ENCODE measurements around the gene GAGE12D.
A peak's percentile ranks its signal among the peaks of the same experiment; 100 is the strongest.
"Not testable (repeated sequence)": the region's sequence is repeated elsewhere in the genome, so short reads cannot be mapped to it uniquely, and the experiment has no call there.

Gene GAGE12D
- 0 reads per million in 9 experiments for total RNA-seq

GRCh38 chrX:49541433-49541832 lies at the start of gene GAGE12D:
GAGE12D (plus strand) TSS chrX:49541733; CDS start chrX:49542888, 1,155 bp downstream.
- not testable (repeated sequence) for ATAC-seq (replicated peaks); H3K4me1 Mint-ChIP-seq (ENCODE audit: low read depth in 2 of 2); DNase-seq; H3K4me3 Mint-ChIP-seq; H3K27ac Mint-ChIP-seq; H3K36me3 Mint-ChIP-seq (ENCODE audit: insufficient read depth); H3K9me3 Mint-ChIP-seq; H3K27me3 Mint-ChIP-seq

- not testable (repeated sequence) for ATAC-seq (replicated peaks); H3K36me3 Mint-ChIP-seq (ENCODE audit: insufficient read depth); H3K27ac Mint-ChIP-seq; H3K4me1 Mint-ChIP-seq (ENCODE audit: low read depth in 2 of 2); H3K27me3 Mint-ChIP-seq; H3K4me3 Mint-ChIP-seq; H3K9me3 Mint-ChIP-seq; DNase-seq
Observed at GRCh38 chrX:49531877-49532276, 9.7 kb upstream of the GAGE12D start, which contains the start of gene GAGE12C. GAGE12C (plus strand) TSS chrX:49532177; CDS start chrX:49533332, 1,155 bp downstream.

GRCh38 chrX:49550989-49551388 lies 9.5 kb downstream of the GAGE12D start, which contains the start of gene GAGE12E:
GAGE12E (plus strand) TSS chrX:49551289; CDS start chrX:49552444, 1,155 bp downstream.
- H3K27ac Mint-ChIP-seq; ATAC-seq (replicated peaks); DNase-seq; H3K9me3 Mint-ChIP-seq; H3K36me3 Mint-ChIP-seq (ENCODE audit: insufficient read depth); H3K4me3 Mint-ChIP-seq; H3K27me3 Mint-ChIP-seq; H3K4me1 Mint-ChIP-seq (ENCODE audit: low read depth in 2 of 2): not testable (repeated sequence)

GRCh38 chrX:49560542-49560941 lies 19.0 kb downstream of the GAGE12D start, which contains the start of gene GAGE12F:
GAGE12F (plus strand) TSS chrX:49560842; CDS start chrX:49561997, 1,155 bp downstream.
- not testable (repeated sequence) for ATAC-seq (replicated peaks); DNase-seq; H3K4me1 Mint-ChIP-seq (ENCODE audit: low read depth in 2 of 2); H3K27ac Mint-ChIP-seq; H3K27me3 Mint-ChIP-seq; H3K36me3 Mint-ChIP-seq (ENCODE audit: insufficient read depth); H3K9me3 Mint-ChIP-seq; H3K4me3 Mint-ChIP-seq

GRCh38 chrX:49568728-49569127 lies 27.2 kb downstream of the GAGE12D start:
- H3K27me3 Mint-ChIP-seq; H3K4me3 Mint-ChIP-seq; H3K36me3 Mint-ChIP-seq (ENCODE audit: insufficient read depth); ATAC-seq (replicated peaks); H3K4me1 Mint-ChIP-seq (ENCODE audit: low read depth in 2 of 2); H3K27ac Mint-ChIP-seq; DNase-seq; H3K9me3 Mint-ChIP-seq: not testable (repeated sequence)

- DNase-seq; H3K9me3 Mint-ChIP-seq; H3K36me3 Mint-ChIP-seq (ENCODE audit: insufficient read depth); H3K27ac Mint-ChIP-seq; H3K27me3 Mint-ChIP-seq; H3K4me1 Mint-ChIP-seq (ENCODE audit: low read depth in 2 of 2); ATAC-seq (replicated peaks); H3K4me3 Mint-ChIP-seq: not testable (repeated sequence)
Observed at GRCh38 chrX:49569152-49569551, 27.6 kb downstream of the GAGE12D start.

- H3K4me1 Mint-ChIP-seq (ENCODE audit: low read depth in 2 of 2); H3K9me3 Mint-ChIP-seq; H3K27ac Mint-ChIP-seq; H3K27me3 Mint-ChIP-seq; H3K4me3 Mint-ChIP-seq; H3K36me3 Mint-ChIP-seq (ENCODE audit: insufficient read depth); DNase-seq; ATAC-seq (replicated peaks): not testable (repeated sequence)
Observed at GRCh38 chrX:49570100-49570499, 28.6 kb downstream of the GAGE12D start, which contains the start of gene GAGE12G. GAGE12G (plus strand) TSS chrX:49570400; CDS start chrX:49571555, 1,155 bp downstream.

- H3K9me3 Mint-ChIP-seq; H3K4me3 Mint-ChIP-seq; DNase-seq; ATAC-seq (replicated peaks); H3K27ac Mint-ChIP-seq; H3K27me3 Mint-ChIP-seq; H3K4me1 Mint-ChIP-seq (ENCODE audit: low read depth in 2 of 2); H3K36me3 Mint-ChIP-seq (ENCODE audit: insufficient read depth): not testable (repeated sequence)
Observed at GRCh38 chrX:49579649-49580048, 38.1 kb downstream of the GAGE12D start, which contains the start of gene GAGE12H. GAGE12H (plus strand) TSS chrX:49579949; CDS start chrX:49581104, 1,155 bp downstream.

GRCh38 chrX:49589196-49589595 lies 47.7 kb downstream of the GAGE12D start, which contains the start of gene GAGE2A:
GAGE2A (plus strand) TSS chrX:49589496; CDS start chrX:49590651, 1,155 bp downstream.
- H3K27ac Mint-ChIP-seq; H3K9me3 Mint-ChIP-seq; H3K27me3 Mint-ChIP-seq; DNase-seq; H3K4me1 Mint-ChIP-seq (ENCODE audit: low read depth in 2 of 2); H3K4me3 Mint-ChIP-seq; H3K36me3 Mint-ChIP-seq (ENCODE audit: insufficient read depth); ATAC-seq (replicated peaks): not testable (repeated sequence)

- not testable (repeated sequence) for H3K4me1 Mint-ChIP-seq (ENCODE audit: low read depth in 2 of 2); ATAC-seq (replicated peaks); H3K9me3 Mint-ChIP-seq; H3K27me3 Mint-ChIP-seq; H3K4me3 Mint-ChIP-seq; H3K36me3 Mint-ChIP-seq (ENCODE audit: insufficient read depth); H3K27ac Mint-ChIP-seq
- peak in 1 of 3 experiments; percentile 1 for DNase-seq
Observed at GRCh38 chrX:49589769-49590478, 48.4 kb downstream of the GAGE12D start.

GRCh38 chrX:49590488-49590887 lies 49.0 kb downstream of the GAGE12D start:
- not testable (repeated sequence) for H3K4me1 Mint-ChIP-seq (ENCODE audit: low read depth in 2 of 2); H3K36me3 Mint-ChIP-seq (ENCODE audit: insufficient read depth); H3K4me3 Mint-ChIP-seq; ATAC-seq (replicated peaks); H3K27me3 Mint-ChIP-seq; DNase-seq; H3K27ac Mint-ChIP-seq; H3K9me3 Mint-ChIP-seq
